D721Med (cell line): Measurements from ENCODE around the gene ZFYVE28.

ENCODE experiments used
- DNase-seq: peaks from one replicate; pipeline ENCODE4 v3.0.0; 2011; ENCODE audit warnings: low spot score; ENCODE audit not compliant: insufficient read length
- FAIRE-seq: peaks from 2 replicates; lab custom pipeline; 2011; peaks lifted over from hg19 to GRCh38; lab: Jason Lieb, UNC
- CTCF ChIP-seq: IDR thresholded peaks from 2 replicates; pipeline ENCODE4 v1.5.1; 2012; ENCODE audit warnings: mild to moderate bottlenecking, control low read depth; ENCODE audit not compliant: insufficient read depth; ENCODE audit errors: missing control alignments

ZFYVE28 gene

GRCh38 chr4:2378898-2379297, 39.5 kb downstream of the ZFYVE28 start:
- no peak for DNase-seq
- no peak for FAIRE-seq

GRCh38 chr4:2378401-2378800, 40.0 kb downstream of the ZFYVE28 start:
- FAIRE-seq (no peak), DNase-seq (no peak)
- TF ChIP-seq CTCF, result no peak

More at GRCh38 chr4:2378898-2379297, 39.5 kb downstream of the ZFYVE28 start:
- no peak for TF ChIP-seq CTCF

GRCh38 chr4:2377241-2377640, 41.2 kb downstream of the ZFYVE28 start:
- FAIRE-seq (no peak), DNase-seq (no peak)
- no peak for TF ChIP-seq CTCF

GRCh38 chr4:2375427-2375826, 43.0 kb downstream of the ZFYVE28 start:
- FAIRE-seq (no peak), DNase-seq (no peak)
- no peak for TF ChIP-seq CTCF

- DNase-seq (no peak), FAIRE-seq (no peak)
- no peak for TF ChIP-seq CTCF
Measured at GRCh38 chr4:2373532-2373931, 44.9 kb downstream of the ZFYVE28 start.

GRCh38 chr4:2372488-2373030, 45.9 kb downstream of the ZFYVE28 start:
- no peak for DNase-seq
- no peak for TF ChIP-seq CTCF
- FAIRE-seq, result no peak

- DNase-seq, result no peak
- no peak for FAIRE-seq
- TF ChIP-seq CTCF, result no peak
Measured at GRCh38 chr4:2371765-2372487, 46.5 kb downstream of the ZFYVE28 start.
